HG02938 (cell line): Measurements from ENCODE around the gene ZNF653.
A peak's percentile ranks its signal among the peaks of the same experiment; 100 is the strongest.

Experiments used
- ATAC-seq: cut with Tn5 transposase; IDR thresholded peaks from one replicate; pipeline ENCODE4 v1.9.1; 2021; ENCODE audit warnings: mild to moderate bottlenecking, moderate library complexity; ENCODE audit not compliant: unreplicated experiment

The ZNF653 gene

GRCh38 chr19:11505504-11506100 is at the start of gene ZNF653:
ZNF653 (minus strand) TSS chr19:11505839; CDS start chr19:11505786, 53 bp downstream.
- peak; percentile 55 for ATAC-seq

GRCh38 chr19:11555246-11555645 is 49.6 kb upstream of the ZNF653 start:
- ATAC-seq = no peak

DNA sequence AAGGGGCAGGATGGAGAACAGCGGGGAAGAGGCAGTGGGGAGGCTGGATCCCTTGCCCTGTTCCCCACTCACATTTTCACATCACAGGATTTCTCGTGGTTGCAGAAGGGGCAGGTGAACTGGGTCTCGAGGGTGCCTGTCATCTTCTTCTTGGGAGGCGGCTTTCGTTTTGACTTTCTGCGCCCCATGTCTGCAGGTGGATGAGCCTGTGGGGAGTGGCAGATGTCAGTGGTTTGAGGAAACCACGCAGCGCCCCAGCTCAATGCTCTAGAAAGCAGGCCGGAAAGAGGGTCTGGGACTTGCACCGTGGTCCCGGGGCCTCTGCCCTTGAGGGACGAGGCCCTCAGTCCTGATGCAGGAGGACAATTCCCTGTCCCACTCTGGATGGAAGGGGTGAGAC is 48.5 kb upstream of the ZNF653 start:
- no peak for ATAC-seq

DNA sequence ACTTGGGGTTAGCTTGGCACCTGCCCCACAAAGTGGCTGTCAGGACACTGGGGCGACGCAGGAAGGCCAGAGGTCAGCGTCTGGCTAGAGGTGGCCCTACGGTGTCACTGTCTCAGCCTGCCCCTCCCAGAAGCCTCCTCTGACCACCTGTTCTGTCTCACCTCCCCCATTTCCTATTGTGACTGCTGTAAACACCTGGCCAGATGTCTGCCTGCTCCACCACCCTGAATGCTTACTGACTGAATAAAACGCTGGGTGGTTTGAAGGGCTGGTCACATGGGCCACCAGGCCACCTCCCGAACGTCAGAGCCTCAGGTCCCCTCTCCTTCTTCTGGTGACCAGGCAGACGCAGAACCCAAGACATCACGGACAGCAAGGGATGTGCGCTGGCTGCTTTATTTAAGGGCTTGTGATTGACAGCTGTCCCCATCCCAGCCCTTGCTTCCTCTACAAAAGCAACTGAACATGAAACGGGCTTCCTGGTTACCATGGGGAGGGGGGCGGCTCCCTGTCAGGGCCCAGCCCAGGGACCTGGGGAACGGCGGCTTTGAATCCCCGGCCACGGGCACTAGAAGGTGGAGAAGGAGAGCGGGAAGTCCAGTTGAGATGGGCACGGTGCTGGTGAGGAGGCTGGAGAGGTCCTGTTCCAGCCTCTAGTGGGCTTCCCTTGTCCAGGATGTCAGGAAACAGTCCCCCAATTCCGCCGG is 47.2 kb upstream of the ZNF653 start:
- ATAC-seq = no peak

DNA sequence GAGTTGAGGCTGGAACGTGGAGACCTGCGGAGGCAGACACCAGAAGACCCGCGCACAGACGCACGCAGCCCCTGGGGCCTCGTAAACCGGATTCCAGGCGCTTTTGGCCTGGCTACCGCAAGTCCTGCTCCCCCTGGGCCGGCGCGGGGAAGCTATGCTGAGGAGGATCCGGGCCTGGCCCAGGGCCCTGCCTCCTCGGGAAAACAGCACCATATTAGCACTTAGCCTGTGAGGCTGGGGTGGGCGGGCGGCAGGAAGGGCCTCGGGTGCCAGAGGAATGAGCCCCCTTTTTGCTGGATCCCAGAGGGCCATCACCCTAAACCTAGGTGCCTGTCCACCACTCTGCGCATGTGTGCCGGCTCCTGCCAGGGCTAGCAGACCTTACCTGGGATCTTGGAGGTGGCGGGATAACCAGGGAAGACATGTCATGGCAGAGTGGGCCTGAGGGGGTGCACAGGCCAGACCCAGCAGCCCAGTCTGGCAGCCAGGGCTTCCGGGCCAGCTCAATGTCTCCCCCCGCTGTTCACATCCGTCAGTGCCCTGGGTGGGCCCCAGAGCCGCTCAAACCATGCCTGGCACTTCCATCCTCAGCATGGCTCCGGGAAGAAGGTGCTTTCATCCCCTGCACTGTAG is 46.1 kb upstream of the ZNF653 start:
- no peak for ATAC-seq

GRCh38 chr19:11550265-11550664 is 44.6 kb upstream of the ZNF653 start:
- no peak for ATAC-seq

DNA sequence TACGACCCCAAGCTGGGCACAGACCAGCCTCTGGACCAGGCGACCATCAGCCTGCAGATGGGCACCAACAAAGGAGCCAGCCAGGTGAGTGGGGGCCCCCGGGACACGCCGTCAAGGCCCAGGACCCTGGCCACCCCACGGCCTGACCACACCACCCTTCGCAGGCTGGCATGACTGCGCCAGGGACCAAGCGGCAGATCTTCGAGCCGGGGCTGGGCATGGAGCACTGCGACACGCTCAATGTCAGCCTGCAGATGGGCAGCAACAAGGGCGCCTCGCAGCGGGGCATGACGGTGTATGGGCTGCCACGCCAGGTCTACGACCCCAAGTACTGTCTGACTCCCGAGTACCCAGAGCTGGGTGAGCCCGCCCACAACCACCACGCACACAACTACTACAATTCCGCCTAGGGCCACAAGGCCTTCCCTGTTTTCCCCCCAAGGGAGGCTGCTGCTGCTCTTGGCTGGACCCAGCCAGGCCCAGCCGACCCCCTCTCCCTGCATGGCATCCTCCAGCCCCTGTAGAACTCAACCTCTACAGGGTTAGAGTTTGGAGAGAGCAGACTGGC is 43.8 kb upstream of the ZNF653 start:
- no peak for ATAC-seq

DNA sequence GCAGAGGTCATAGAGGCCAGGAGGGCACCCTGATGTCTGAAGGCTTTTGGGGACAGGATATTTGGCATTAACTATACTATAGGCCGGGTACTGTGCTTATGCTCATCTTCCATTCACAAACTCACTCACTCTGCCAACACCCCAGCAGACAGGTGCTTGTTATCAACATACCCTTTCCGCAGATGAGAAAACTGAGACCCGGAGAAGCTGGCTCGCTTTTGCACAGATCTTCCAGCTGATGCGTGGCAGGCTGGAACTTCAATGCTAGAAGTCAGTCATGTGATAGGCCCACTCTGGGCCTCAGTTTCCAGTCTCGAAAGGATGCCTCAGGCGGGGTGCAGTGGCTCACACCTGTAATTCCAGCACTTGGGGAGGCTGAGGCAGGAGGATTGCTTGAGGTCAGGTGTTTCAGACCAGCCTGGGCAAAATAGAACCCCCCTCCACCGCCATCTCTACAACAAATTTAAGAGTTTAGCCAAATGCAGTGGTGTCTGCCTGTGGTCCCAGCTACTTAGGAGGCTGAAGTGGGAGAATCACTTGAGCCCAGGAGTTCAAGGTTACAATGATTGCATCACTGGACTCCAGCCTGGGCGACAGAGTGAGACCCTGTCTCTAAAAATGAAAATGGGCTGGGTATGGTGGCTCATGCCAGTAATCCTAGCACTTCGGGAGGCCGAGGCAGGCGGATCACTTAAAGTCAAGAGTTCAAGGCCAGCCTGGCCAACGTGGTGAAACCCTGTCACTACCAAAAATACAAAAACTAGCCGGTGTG is 42.5 kb upstream of the ZNF653 start:
- no peak for ATAC-seq

DNA sequence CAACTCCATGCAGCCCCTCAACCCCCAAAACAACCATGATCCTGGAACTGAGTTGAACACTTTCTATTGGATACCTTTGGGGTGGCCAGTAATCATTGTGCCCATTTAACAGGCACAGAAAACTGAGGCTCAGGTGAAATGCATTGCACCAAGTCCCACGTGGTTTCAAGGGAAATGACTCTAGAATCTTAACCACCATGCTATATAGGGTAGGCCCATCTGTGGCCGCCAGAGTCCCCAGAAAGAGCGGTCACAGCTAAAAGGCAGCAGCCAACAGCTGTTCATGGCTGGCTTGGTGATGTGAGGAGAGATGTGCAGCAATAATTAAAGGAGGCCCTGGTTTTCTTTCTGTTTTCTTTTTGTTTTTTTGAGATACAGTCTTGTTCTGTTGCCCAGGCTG is 35.6 kb upstream of the ZNF653 start:
- ATAC-seq = no peak

DNA sequence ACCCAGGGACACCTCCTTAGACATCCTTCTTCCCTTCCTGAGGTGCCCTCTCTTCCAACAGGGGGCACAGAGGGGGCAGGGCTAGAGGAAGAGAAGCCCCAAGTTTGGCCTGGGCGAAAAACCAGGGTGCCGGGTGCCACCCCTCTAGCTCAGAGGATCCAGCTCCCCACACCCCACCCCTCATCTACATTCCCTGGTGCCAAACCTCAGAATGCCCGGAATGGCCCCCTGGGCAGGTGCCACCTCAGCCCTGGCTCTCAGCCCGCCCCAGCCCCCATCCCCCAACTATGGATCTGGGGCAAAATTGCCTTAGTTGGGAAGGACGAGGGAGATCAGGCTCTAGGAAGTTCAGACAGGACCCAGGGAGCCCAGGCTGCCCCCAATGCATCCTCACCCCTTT is 35.0 kb upstream of the ZNF653 start:
- ATAC-seq = no peak

- no peak for ATAC-seq
Measured at GRCh38 chr19:11539495-11540365, 34.1 kb upstream of the ZNF653 start.

DNA sequence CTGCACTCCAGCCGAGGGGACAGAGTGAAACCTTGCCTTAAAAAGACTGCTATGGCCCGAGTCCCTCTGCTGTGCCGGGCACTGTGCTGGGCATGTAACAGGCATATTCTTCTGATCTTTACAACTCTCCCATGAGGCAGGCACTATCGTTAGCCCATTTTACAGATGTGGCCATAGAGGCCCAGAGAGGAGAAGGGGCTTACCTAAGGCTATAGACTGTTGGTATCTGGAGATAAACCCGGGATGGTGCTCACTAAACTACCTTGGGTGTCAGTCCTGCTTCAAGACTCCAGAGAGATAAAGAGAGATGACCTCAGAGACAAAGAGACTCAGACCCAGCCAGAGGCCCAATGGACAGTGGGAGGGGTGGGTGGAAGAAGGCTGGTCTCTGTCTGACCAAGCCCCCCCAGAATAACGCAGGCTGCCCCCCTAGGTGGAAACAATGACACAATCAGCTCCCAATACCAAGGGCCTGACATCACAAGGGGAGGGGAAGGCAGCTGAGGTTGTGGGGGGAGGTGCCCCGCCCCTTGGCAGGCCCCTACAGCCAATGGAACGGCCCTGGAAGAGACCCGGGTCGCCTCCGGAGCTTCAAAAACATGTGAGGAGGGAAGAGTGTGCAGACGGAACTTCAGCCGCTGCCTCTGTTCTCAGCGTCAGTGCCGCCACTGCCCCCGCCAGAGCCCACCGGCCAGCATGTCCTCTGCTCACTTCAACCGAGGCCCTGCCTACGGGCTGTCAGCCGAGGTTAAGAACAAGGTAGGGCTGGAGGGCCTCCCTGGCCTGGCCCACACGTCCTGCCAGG is 32.8 kb upstream of the ZNF653 start, which contains the start of gene CNN1:
Gene CNN1, plus strand, starts transcription at position 620 of the 805 bp plus-strand sequence. Its CDS starts 77 bp downstream, at position 697.
- no peak for ATAC-seq

GRCh38 chr19:11535792-11536595 is 30.4 kb upstream of the ZNF653 start:
- no peak for ATAC-seq

GRCh38 chr19:11534948-11535347 is 29.3 kb upstream of the ZNF653 start:
- no peak for ATAC-seq

- ATAC-seq = no peak
Measured at GRCh38 chr19:11534538-11534937, 28.9 kb upstream of the ZNF653 start.

- ATAC-seq = no peak
Measured at GRCh38 chr19:11530432-11530831, 24.8 kb upstream of the ZNF653 start.

- peak; percentile 88 for ATAC-seq
Measured at GRCh38 chr19:11528551-11529341, 23.1 kb upstream of the ZNF653 start, which contains the start of gene ECSIT. ECSIT (minus strand) TSS chr19:11529134; CDS start chr19:11519170, 9,964 bp downstream.
